Activated naive CD4-positive, alpha-beta T cell treated with anti-CD3 and anti-CD28 coated beads for 36 hours (primary cell): Measurements from ENCODE around the gene CSNK1G2. TPM values are rescaled to one million over a fixed set of nuclear protein-coding genes. Genes with fewer than 3 reads are reported as not detected.

Source experiments
- CTCF ChIA-PET: fragments of 350-600 bp; sonication (Branson Sonifier 250); formaldehyde crosslinking; loops from one replicate; lab custom pipeline; 2021; ENCODE audit warnings: antibody characterized with exemption; lab: Charles Lee
- DNase-seq: peaks from one replicate; pipeline ENCODE4 v3.0.0-alpha.2; 2020
- H3K27ac Mint-ChIP-seq: one replicate; pipeline ENCODE4 v1.8.0; 2021; ENCODE audit warnings: mild to moderate bottlenecking, mixed read lengths
- H3K27me3 Mint-ChIP-seq: one replicate; pipeline ENCODE4 v1.8.0; 2021; ENCODE audit warnings: low read depth, mixed read lengths
- H3K36me3 Mint-ChIP-seq: one replicate; pipeline ENCODE4 v1.8.0; 2021; ENCODE audit warnings: low read depth, mixed read lengths
- H3K4me1 Mint-ChIP-seq: one replicate; pipeline ENCODE4 v1.8.0; 2021; ENCODE audit warnings: low read depth, mixed read lengths
- H3K4me3 Mint-ChIP-seq: one replicate; pipeline ENCODE4 v1.8.0; 2021; ENCODE audit warnings: mild to moderate bottlenecking, moderate library complexity, mixed read lengths
- H3K9me3 Mint-ChIP-seq: one replicate; pipeline ENCODE4 v1.8.0; 2021; ENCODE audit warnings: mixed read lengths
- intact Hi-C: fragments of 100-400 bp; cut with micrococcal nuclease; formaldehyde crosslinking; loops from one replicate; pipeline ENCODE4 v1.15.1; 2023
- total RNA-seq, 2 experiments: library from RNA; stranded (reverse); gene quantifications; one replicate each; pipeline ENCODE4 v1.2.3, GENCODE V29; 2021

The CSNK1G2 gene
- total RNA-seq: 10 to 100 TPM; 50.6 to 51.0 TPM

- CTCF ChIA-PET: interaction anchor here (1.2 to 2.1 kb wide), 2 partner anchors 13 to 139 kb away, joined by 3 to 10 read pairs; no protein-coding TSS in a partner anchor
- peaks cover 31% of the 10 kb centered on the region for H3K4me1 Mint-ChIP-seq
- intact Hi-C loops: loop anchor here (1.0 kb wide), 4 partner anchors 12 to 155 kb away; partner anchors contain the start of genes ADAT3, IZUMO4, MOB3A and SCAMP4
These were observed at the start of gene CSNK1G2 for GRCh38 chr19:1941146-1942077. CSNK1G2 (plus strand) TSS chr19:1941172; CDS start chr19:1969773, 28,601 bp downstream.

GRCh38 chr19:1893791-1894190, 47.2 kb upstream of the CSNK1G2 start:
- Mint-ChIP-seq H3K36me3 (no peaks in the 10 kb centered on the region), H3K9me3 (no peaks in the 10 kb centered on the region), H3K27ac (no peak overlapping the region), H3K4me3 (no peak overlapping the region), H3K4me1 (peaks cover 28% of the 10 kb centered on the region), H3K27me3 (no peaks in the 10 kb centered on the region)
- CTCF ChIA-PET: no interaction called here
- no peak for DNase-seq
- intact Hi-C loops: no loop called here

More at GRCh38 chr19:1941146-1942077, at the start of gene CSNK1G2:
- no peak for DNase-seq
- Mint-ChIP-seq H3K27ac (peak within 1 kb of the TSS; percentile 96), H3K36me3 (peaks cover 4% of the 10 kb centered on the region), H3K9me3 (no peaks in the 10 kb centered on the region), H3K4me3 (peak within 1 kb of the TSS; percentile 91), H3K27me3 (no peaks in the 10 kb centered on the region)

- H3K4me3 Mint-ChIP-seq: peak overlapping the region; percentile 85
These were observed 44.5 kb upstream of the CSNK1G2 start for GRCh38 chr19:1896508-1896907.

GRCh38 chr19:1901940-1902404, 39.0 kb upstream of the CSNK1G2 start:
- CTCF ChIA-PET: interaction anchor here (0.6 to 1.8 kb wide), 3 partner anchors 18 to 36 kb away, joined by 3 to 5 read pairs (median 4); no protein-coding TSS in a partner anchor
- intact Hi-C loops: no loop called here
- Mint-ChIP-seq H3K4me3 (no peak overlapping the region), H3K27ac (no peak overlapping the region), H3K4me1 (peaks cover 36% of the 10 kb centered on the region), H3K9me3 (no peaks in the 10 kb centered on the region), H3K27me3 (no peaks in the 10 kb centered on the region), H3K36me3 (peaks cover 1% of the 10 kb centered on the region)
- no peak for DNase-seq

More at GRCh38 chr19:1896508-1896907, 44.5 kb upstream of the CSNK1G2 start:
- no peak for DNase-seq
- H3K4me1 Mint-ChIP-seq: peaks cover 28% of the 10 kb centered on the region
- no peaks in the 10 kb centered on the region for H3K9me3 Mint-ChIP-seq
- CTCF ChIA-PET: interaction anchor here (0.6 to 1.2 kb wide), 5 partner anchors 13 to 365 kb away, joined by 3 to 4 read pairs (median 3); no protein-coding TSS in a partner anchor
- intact Hi-C loops: loop anchor here (5.0 kb wide), 2 partner anchors 166 to 201 kb away; partner anchors contain the start of genes IZUMO4 and MOB3A
- H3K27me3 Mint-ChIP-seq: no peaks in the 10 kb centered on the region
- H3K27ac Mint-ChIP-seq: peak overlapping the region; percentile 95
- no peaks in the 10 kb centered on the region for H3K36me3 Mint-ChIP-seq

- Mint-ChIP-seq H3K9me3 (no peaks in the 10 kb centered on the region), H3K4me1 (peaks cover 29% of the 10 kb centered on the region), H3K4me3 (no peak overlapping the region), H3K36me3 (peaks cover 1% of the 10 kb centered on the region), H3K27me3 (no peaks in the 10 kb centered on the region), H3K27ac (peak overlapping the region; percentile 83)
- no peak for DNase-seq
- intact Hi-C loops: no loop called here
- CTCF ChIA-PET: interaction anchor here (0.7 to 1.8 kb wide), 4 partner anchors 8 to 38 kb away, joined by 5 to 6 read pairs (median 6); no protein-coding TSS in a partner anchor
These were observed 38.0 kb upstream of the CSNK1G2 start for GRCh38 chr19:1902923-1903322.

- intact Hi-C loops: loop anchor here (1.0 to 5.0 kb wide), 8 partner anchors 7 to 332 kb away; partner anchors contain the start of genes BTBD2, PLEKHJ1 and SF3A2
- H3K4me1 Mint-ChIP-seq: peaks cover 42% of the 10 kb centered on the region
- H3K27me3 Mint-ChIP-seq: no peaks in the 10 kb centered on the region
- peak overlapping the region; percentile 89 for H3K27ac Mint-ChIP-seq
- CTCF ChIA-PET: no interaction called here
- peaks cover 1% of the 10 kb centered on the region for H3K36me3 Mint-ChIP-seq
- peak overlapping the region; percentile 79 for H3K4me3 Mint-ChIP-seq
- DNase-seq: no peak
- no peaks in the 10 kb centered on the region for H3K9me3 Mint-ChIP-seq
These were observed 36.2 kb upstream of the CSNK1G2 start for GRCh38 chr19:1904860-1905109.

- intact Hi-C loops: loop anchor here (1.0 to 5.0 kb wide), 8 partner anchors 8 to 332 kb away; partner anchors contain the start of genes BTBD2, PLEKHJ1 and SF3A2
- Mint-ChIP-seq H3K4me1 (peaks cover 46% of the 10 kb centered on the region), H3K9me3 (no peaks in the 10 kb centered on the region), H3K4me3 (peak within 1 kb of the TSS; percentile 89), H3K27ac (peak within 1 kb of the TSS; percentile 89), H3K27me3 (no peaks in the 10 kb centered on the region), H3K36me3 (peaks cover 1% of the 10 kb centered on the region)
- CTCF ChIA-PET: no interaction called here
- DNase-seq: peak; percentile 99
These were observed 35.7 kb upstream of the CSNK1G2 start, which contains the start of the genes ADAT3 and SCAMP4 for GRCh38 chr19:1905110-1905862. ADAT3 (plus strand) TSS chr19:1905399; CDS start chr19:1912048, 6,649 bp downstream. SCAMP4 (plus strand) TSS chr19:1905399; CDS start chr19:1915020, 9,621 bp downstream.

- H3K27me3 Mint-ChIP-seq: no peaks in the 10 kb centered on the region
- peaks cover 47% of the 10 kb centered on the region for H3K4me1 Mint-ChIP-seq
- H3K27ac Mint-ChIP-seq: peak overlapping the region; percentile 70
- intact Hi-C loops: loop anchor here (1.0 to 5.0 kb wide), 8 partner anchors 9 to 331 kb away; partner anchors contain the start of genes BTBD2, PLEKHJ1 and SF3A2
- DNase-seq: no peak
- CTCF ChIA-PET: no interaction called here
- peaks cover 1% of the 10 kb centered on the region for H3K36me3 Mint-ChIP-seq
- no peaks in the 10 kb centered on the region for H3K9me3 Mint-ChIP-seq
- H3K4me3 Mint-ChIP-seq: peak overlapping the region; percentile 89
These were observed 35.1 kb upstream of the CSNK1G2 start for GRCh38 chr19:1905863-1906375.

GRCh38 chr19:1906985-1907562, 33.9 kb upstream of the CSNK1G2 start:
- no peak for DNase-seq
- intact Hi-C loops: loop anchor here (5.0 kb wide), 1 partner anchor 110 kb away; the partner anchor contains the start of gene BTBD2
- no peaks in the 10 kb centered on the region for H3K9me3 Mint-ChIP-seq
- H3K27me3 Mint-ChIP-seq: no peaks in the 10 kb centered on the region
- peaks cover 1% of the 10 kb centered on the region for H3K36me3 Mint-ChIP-seq
- no peak overlapping the region for H3K27ac Mint-ChIP-seq
- H3K4me1 Mint-ChIP-seq: peaks cover 47% of the 10 kb centered on the region
- H3K4me3 Mint-ChIP-seq: no peak overlapping the region
- CTCF ChIA-PET: no interaction called here

GRCh38 chr19:1907563-1908363, 33.2 kb upstream of the CSNK1G2 start:
- peaks cover 1% of the 10 kb centered on the region for H3K36me3 Mint-ChIP-seq
- intact Hi-C loops: loop anchor here (5.0 kb wide), 1 partner anchor 110 kb away; the partner anchor contains the start of gene BTBD2
- no peak overlapping the region for H3K4me3 Mint-ChIP-seq
- DNase-seq: no peak
- CTCF ChIA-PET: no interaction called here
- no peaks in the 10 kb centered on the region for H3K9me3 Mint-ChIP-seq
- H3K27ac Mint-ChIP-seq: no peak overlapping the region
- no peaks in the 10 kb centered on the region for H3K27me3 Mint-ChIP-seq
- H3K4me1 Mint-ChIP-seq: peaks cover 45% of the 10 kb centered on the region
